SH-SY5Y (cell line): Measurements from ENCODE around the gene SLX1B.
"Not testable (repeated sequence)": the region's sequence is repeated elsewhere in the genome, so short reads cannot be mapped to it uniquely, and the experiment has no call there.

Experiments
- GATA2 ChIP-seq: IDR thresholded peaks from 2 replicates; pipeline ENCODE4 v1.6.1; 2011; ENCODE audit warnings: mild to moderate bottlenecking, low read depth, low read length
- GATA3 ChIP-seq: IDR thresholded peaks from 2 replicates; pipeline ENCODE4 v1.6.1; 2011; ENCODE audit warnings: low read depth, mild to moderate bottlenecking, low read length, moderate library complexity

- TF ChIP-seq GATA2, GATA3: not testable (repeated sequence)
Observed at GRCh38 chr16:29459706-29460646, 5.6 kb downstream of the SLX1B start, which contains the start of gene SULT1A4.
